Parathyroid adenoma (tissue), 2 donors: ENCODE data around the gene MOSMO.
A peak's percentile ranks its signal among the peaks of the same experiment; 100 is the strongest.
"Not testable (repeated sequence)": the region's sequence is repeated elsewhere in the genome, so short reads cannot be mapped to it uniquely, and the experiment has no call there.

Experiments used
- H2AFZ ChIP-seq: fragments of 300-600 bp; sonication (generic); one replicate; pipeline ENCODE4 v1.7.0; 2017; ENCODE audit warnings: antibody characterized with exemption, mild to moderate bottlenecking
- H3K27ac ChIP-seq: fragments of 300-600 bp; sonication (generic); one replicate; pipeline ENCODE4 v1.7.0; 2017
- H3K27me3 ChIP-seq: fragments of 300-600 bp; sonication (generic); one replicate; pipeline ENCODE4 v1.7.0; 2017; ENCODE audit warnings: low read length; ENCODE audit not compliant: control insufficient read depth, insufficient read depth
- H3K36me3 ChIP-seq: fragments of 300-600 bp; sonication (generic); one replicate; pipeline ENCODE4 v1.7.0; 2017; ENCODE audit warnings: low read length; ENCODE audit not compliant: control insufficient read depth, insufficient read depth
- H3K4me1 ChIP-seq: fragments of 300-600 bp; sonication (generic); one replicate; pipeline ENCODE4 v1.7.0; 2017; ENCODE audit warnings: control low read depth
- H3K4me2 ChIP-seq: fragments of 300-600 bp; sonication (generic); one replicate; pipeline ENCODE4 v1.7.0; 2017; ENCODE audit warnings: low read length
- H3K4me3 ChIP-seq: fragments of 300-600 bp; sonication (generic); one replicate; pipeline ENCODE4 v1.7.0; 2017; ENCODE audit warnings: low read depth, low read length
- H3K79me2 ChIP-seq: fragments of 300-600 bp; sonication (generic); one replicate; pipeline ENCODE4 v1.7.0; 2017; ENCODE audit warnings: control low read depth
- H3K9ac ChIP-seq: fragments of 300-600 bp; sonication (generic); one replicate; pipeline ENCODE4 v1.7.0; 2017; ENCODE audit warnings: mild to moderate bottlenecking
- H3K9me3 ChIP-seq: fragments of 300-600 bp; sonication (generic); one replicate; pipeline ENCODE4 v1.7.0; 2017; ENCODE audit warnings: low read length; ENCODE audit not compliant: control insufficient read depth
- TF ChIP-seq, protein P1 (sequence below): fragments of 300-600 bp; sonication (generic); IDR thresholded peaks from one replicate; pipeline ENCODE4 v1.7.0; 2017; ENCODE audit warnings: antibody characterized with exemption, mild to moderate bottlenecking
- donor health status: primary hyperparathyroidism.

MOSMO gene

DNA sequence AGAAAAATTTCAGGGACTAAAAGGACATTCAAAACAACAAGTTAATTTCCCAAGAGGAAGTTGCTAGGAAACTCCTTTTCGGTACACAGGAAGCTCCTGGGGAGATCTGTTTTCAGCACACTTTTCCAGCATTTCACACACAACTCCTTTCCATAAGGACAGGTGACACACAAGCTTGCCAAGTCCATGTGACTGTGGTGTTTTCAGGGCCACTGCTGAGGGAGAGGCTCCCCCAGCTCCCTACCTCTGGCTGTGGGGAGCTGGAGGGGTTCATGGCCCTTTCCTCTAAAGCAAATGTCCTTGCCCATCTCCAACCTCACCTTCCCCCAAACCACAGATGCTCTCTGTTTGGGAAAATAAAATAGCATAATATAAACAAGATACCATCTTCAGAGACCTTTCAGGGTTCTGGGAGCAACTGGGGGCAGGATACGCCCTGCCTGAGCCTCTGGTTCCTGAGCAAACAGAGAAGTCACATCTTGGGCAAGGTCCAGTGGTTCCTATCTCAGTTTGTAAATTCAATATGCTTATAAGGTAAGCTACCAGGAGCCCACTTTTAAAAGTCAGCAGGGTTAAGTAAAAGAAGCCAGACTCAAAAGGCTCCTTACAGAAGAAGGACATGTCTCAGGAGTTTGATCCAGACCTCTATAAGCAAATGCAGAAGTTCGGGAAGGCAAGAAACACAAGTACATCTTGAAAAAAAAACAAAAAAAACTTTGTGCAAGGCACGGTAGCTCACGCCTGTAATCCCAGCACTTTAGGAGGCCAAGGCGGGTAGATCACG is 10.0 kb upstream of the MOSMO start:
- peaks cover 10% of the 10 kb centered on the region for H3K79me2 ChIP-seq
- H3K36me3 ChIP-seq = no peaks in the 10 kb centered on the region
- no peak overlapping the region for H3K27ac ChIP-seq
- H3K9me3 ChIP-seq = no peaks in the 10 kb centered on the region
- H3K4me3 ChIP-seq = no peak overlapping the region
- H3K4me2 ChIP-seq = no peak overlapping the region
- no peaks in the 10 kb centered on the region for H3K27me3 ChIP-seq
- TF ChIP-seq, protein P1, sequence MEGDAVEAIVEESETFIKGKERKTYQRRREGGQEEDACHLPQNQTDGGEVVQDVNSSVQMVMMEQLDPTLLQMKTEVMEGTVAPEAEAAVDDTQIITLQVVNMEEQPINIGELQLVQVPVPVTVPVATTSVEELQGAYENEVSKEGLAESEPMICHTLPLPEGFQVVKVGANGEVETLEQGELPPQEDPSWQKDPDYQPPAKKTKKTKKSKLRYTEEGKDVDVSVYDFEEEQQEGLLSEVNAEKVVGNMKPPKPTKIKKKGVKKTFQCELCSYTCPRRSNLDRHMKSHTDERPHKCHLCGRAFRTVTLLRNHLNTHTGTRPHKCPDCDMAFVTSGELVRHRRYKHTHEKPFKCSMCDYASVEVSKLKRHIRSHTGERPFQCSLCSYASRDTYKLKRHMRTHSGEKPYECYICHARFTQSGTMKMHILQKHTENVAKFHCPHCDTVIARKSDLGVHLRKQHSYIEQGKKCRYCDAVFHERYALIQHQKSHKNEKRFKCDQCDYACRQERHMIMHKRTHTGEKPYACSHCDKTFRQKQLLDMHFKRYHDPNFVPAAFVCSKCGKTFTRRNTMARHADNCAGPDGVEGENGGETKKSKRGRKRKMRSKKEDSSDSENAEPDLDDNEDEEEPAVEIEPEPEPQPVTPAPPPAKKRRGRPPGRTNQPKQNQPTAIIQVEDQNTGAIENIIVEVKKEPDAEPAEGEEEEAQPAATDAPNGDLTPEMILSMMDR = no peak
- no peak overlapping the region for H2AFZ ChIP-seq
- no peak overlapping the region for H3K9ac ChIP-seq
- peaks cover 4% of the 10 kb centered on the region for H3K4me1 ChIP-seq

DNA sequence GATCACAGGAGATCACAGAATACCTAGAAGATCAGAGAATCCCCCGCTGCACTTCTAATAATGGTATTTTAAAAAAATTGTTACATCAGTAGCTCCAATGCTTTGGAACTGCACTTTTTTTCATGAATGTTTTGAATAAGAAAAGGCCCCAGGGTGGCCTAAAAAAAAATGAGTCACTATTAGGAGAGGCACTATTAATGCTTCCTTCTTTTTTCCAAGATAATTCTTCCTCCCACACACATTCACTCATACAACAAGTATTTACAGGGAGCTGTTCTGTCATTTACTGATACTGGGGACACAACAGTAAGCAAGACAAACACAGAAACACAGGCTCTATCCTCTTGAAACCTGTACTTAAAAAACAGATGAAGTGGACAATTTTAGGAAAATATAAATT is 6.3 kb upstream of the MOSMO start:
- Histone ChIP-seq H2AFZ (peak overlapping the region; percentile 3), H3K9me3 (no peaks in the 10 kb centered on the region), H3K36me3 (no peaks in the 10 kb centered on the region), H3K4me3 (no peak overlapping the region), H3K9ac (no peak overlapping the region), H3K4me1 (peaks cover 8% of the 10 kb centered on the region), H3K4me2 (no peak overlapping the region), H3K79me2 (peaks cover 23% of the 10 kb centered on the region), H3K27me3 (no peaks in the 10 kb centered on the region), H3K27ac (no peak overlapping the region)
- TF ChIP-seq, protein P1 = no peak

DNA sequence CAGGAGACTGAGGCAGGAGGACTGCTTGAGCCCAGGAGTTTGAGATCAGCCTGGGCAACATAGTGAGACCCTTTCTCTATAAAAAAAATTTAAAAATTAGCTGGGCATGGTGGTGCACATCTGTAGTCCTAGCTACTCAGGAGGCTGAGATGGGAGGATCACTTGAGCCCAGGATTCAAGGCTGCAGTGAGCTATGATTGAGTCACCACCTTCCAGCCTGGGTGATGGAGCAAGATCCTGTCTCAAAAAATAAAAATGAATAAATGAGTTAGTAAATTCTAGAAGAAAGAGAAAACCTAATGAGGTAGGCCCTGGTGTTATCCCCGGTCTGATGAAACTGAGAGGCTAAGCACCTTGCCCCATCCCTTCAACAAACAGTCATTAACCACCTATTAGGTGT is 5.9 kb upstream of the MOSMO start:
- not testable (repeated sequence) for H2AFZ ChIP-seq, H3K9ac ChIP-seq

DNA sequence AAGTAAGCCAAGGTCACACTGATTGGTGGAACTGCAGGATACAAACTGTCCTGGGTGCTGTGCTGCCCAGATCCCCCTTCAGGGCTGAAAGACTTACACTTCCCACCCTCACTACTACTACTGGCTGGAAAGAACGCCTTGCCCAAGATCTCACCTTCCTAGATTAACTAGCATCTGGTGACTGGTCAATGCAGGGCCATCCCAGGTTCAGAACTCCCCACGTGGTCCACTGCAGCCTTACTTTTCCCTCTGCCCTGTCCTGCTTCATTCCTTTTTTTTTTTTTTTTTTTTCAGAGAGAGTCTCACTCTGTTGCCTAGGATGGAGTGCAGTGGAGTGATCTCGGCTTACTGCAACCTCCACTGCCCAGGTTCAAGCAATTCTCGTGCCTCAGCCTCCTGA is 4.7 kb upstream of the MOSMO start:
- H3K27ac ChIP-seq = no peak overlapping the region
- no peak overlapping the region for H3K4me2 ChIP-seq
- H2AFZ ChIP-seq = no peak overlapping the region
- no peak overlapping the region for H3K4me3 ChIP-seq
- H3K27me3 ChIP-seq = no peaks in the 10 kb centered on the region
- H3K36me3 ChIP-seq = no peaks in the 10 kb centered on the region
- peaks cover 16% of the 10 kb centered on the region for H3K4me1 ChIP-seq
- H3K9ac ChIP-seq = no peak overlapping the region
- H3K9me3 ChIP-seq = no peaks in the 10 kb centered on the region
- TF ChIP-seq, protein P1 = no peak
- H3K79me2 ChIP-seq = peaks cover 30% of the 10 kb centered on the region

More for the DNA sequence above, 5.9 kb upstream of the MOSMO start:
- H3K36me3 ChIP-seq, H3K27me3 ChIP-seq, H3K9me3 ChIP-seq, H3K27ac ChIP-seq, H3K4me2 ChIP-seq, H3K4me3 ChIP-seq: not testable (repeated sequence)
- H3K79me2 ChIP-seq = peaks cover 28% of the 10 kb centered on the region
- peaks cover 13% of the 10 kb centered on the region for H3K4me1 ChIP-seq

DNA sequence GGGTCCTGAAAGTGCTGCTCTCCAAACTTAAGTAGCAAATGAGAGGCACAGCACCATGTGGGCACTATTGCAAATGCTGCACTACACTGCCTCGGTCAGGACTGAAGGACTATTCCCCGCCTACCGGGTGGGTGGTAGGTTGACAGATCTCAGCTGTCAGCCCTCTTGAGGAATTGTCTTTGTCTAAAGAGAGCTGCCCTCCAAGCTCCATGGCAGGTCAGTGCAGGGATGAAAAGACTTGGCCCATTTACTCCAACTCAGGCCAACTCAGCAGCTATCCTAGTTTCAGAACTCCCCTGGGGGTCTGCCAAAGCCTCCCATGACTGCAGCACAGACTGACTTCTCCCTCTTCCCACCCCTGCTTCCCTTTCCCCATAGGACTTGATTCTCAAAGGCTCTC is 3.6 kb upstream of the MOSMO start:
- H3K27me3 ChIP-seq = no peaks in the 10 kb centered on the region
- no peaks in the 10 kb centered on the region for H3K36me3 ChIP-seq
- H3K4me1 ChIP-seq = peaks cover 16% of the 10 kb centered on the region
- H3K9me3 ChIP-seq = no peaks in the 10 kb centered on the region
- no peak overlapping the region for H2AFZ ChIP-seq
- no peak overlapping the region for H3K4me2 ChIP-seq
- peaks cover 35% of the 10 kb centered on the region for H3K79me2 ChIP-seq
- H3K9ac ChIP-seq = no peak overlapping the region
- H3K4me3 ChIP-seq = no peak overlapping the region
- H3K27ac ChIP-seq = no peak overlapping the region
- TF ChIP-seq, protein P1 = no peak
